SJCRH30 (cell line): ENCODE data around the gene XYLT2. TPM values are rescaled to one million over a fixed set of nuclear protein-coding genes. Genes with fewer than 3 reads are reported as not detected.
"Not testable (repeated sequence)": the region's sequence is repeated elsewhere in the genome, so short reads cannot be mapped to it uniquely, and the experiment has no call there.

Source experiments
- DNase-seq, 2 experiments: peaks; one replicate each; pipeline ENCODE4 v3.0.0-alpha.2; 2015 to 2020
- H3K27ac ChIP-seq: fragments of 250-450 bp; sonication (Bioruptor Pico); 2 replicates; pipeline ENCODE4 v1.5.1; 2020; ENCODE audit warnings: mild to moderate bottlenecking, moderate library complexity
- H3K27me3 ChIP-seq: fragments of 250-450 bp; sonication (Bioruptor Pico); 2 replicates; pipeline ENCODE4 v1.5.1; 2020; ENCODE audit warnings: mild to moderate bottlenecking, moderate library complexity
- H3K36me3 ChIP-seq: fragments of 250-450 bp; sonication (Bioruptor Pico); 2 replicates; pipeline ENCODE4 v1.5.1; 2020; ENCODE audit warnings: mild to moderate bottlenecking, moderate library complexity
- H3K4me1 ChIP-seq: fragments of 250-450 bp; sonication (Bioruptor Pico); 2 replicates; pipeline ENCODE4 v1.5.1; 2020; ENCODE audit warnings: mild to moderate bottlenecking, moderate library complexity
- H3K4me3 ChIP-seq: fragments of 250-450 bp; sonication (Bioruptor Pico); 2 replicates; pipeline ENCODE4 v1.5.1; 2020; ENCODE audit warnings: mild to moderate bottlenecking, moderate library complexity
- H3K9me3 ChIP-seq: fragments of 250-450 bp; sonication (Bioruptor Pico); replicated peaks from 2 replicates; pipeline ENCODE4 v1.5.1; 2020; ENCODE audit warnings: mild to moderate bottlenecking, moderate library complexity
- total RNA-seq: library from RNA; depleted of rRNA; stranded (reverse); fragments of >200 nt; shearing (Covaris generic); gene quantifications from 2 replicates; pipeline ENCODE4 v1.2.3, GENCODE V29; 2014; rRNA removed

The XYLT2 gene
- total RNA-seq = 17.9 and 18.5 TPM in 2 replicates

- H3K27ac ChIP-seq = peak within 1 kb of the TSS; percentile 33; the same call in 1 of the 2 replicates
- H3K4me1 ChIP-seq = no peaks in the 10 kb centered on the region
- peaks cover 5% of the 10 kb centered on the region; the same call in 1 of the 2 replicates for H3K27me3 ChIP-seq
- no peaks in the 10 kb centered on the region for H3K9me3 ChIP-seq
- H3K36me3 ChIP-seq = no peaks in the 10 kb centered on the region
- DNase-seq = peak; percentile 75 to 82
- peak within 1 kb of the TSS; percentile 96 for H3K4me3 ChIP-seq
These were observed at the start of gene XYLT2 for GRCh38 chr17:50345432-50346312. TSS of gene XYLT2 (plus strand) at chr17:50346126. CDS start at chr17:50346141, 15 bp downstream.

GRCh38 chr17:50297407-50297865 is 48.5 kb upstream of the XYLT2 start:
- Histone ChIP-seq H3K36me3 (no peaks in the 10 kb centered on the region), H3K27me3 (peaks cover 4% of the 10 kb centered on the region; the same call in 1 of the 2 replicates), H3K4me1 (no peaks in the 10 kb centered on the region), H3K9me3 (no peaks in the 10 kb centered on the region), H3K4me3 (no peak overlapping the region), H3K27ac (no peak overlapping the region)
- DNase-seq = peak; percentile 65 to 72

- no peaks in the 10 kb centered on the region for H3K9me3 ChIP-seq
- H3K36me3 ChIP-seq = no peaks in the 10 kb centered on the region
- H3K27me3 ChIP-seq = peaks cover 4% of the 10 kb centered on the region; the same call in 1 of the 2 replicates
- no peak overlapping the region for H3K4me3 ChIP-seq
- no peak for DNase-seq
- no peak overlapping the region for H3K27ac ChIP-seq
- H3K4me1 ChIP-seq = no peaks in the 10 kb centered on the region
These were observed 47.9 kb upstream of the XYLT2 start for GRCh38 chr17:50298018-50298417.

- H3K9me3 ChIP-seq = no peaks in the 10 kb centered on the region
- no peak overlapping the region for H3K27ac ChIP-seq
- no peaks in the 10 kb centered on the region for H3K4me1 ChIP-seq
- no peak overlapping the region for H3K4me3 ChIP-seq
- no peak for DNase-seq
- H3K27me3 ChIP-seq = 0 out of 2 replicates have a peak, but pooled peaks cover 4% of the 10 kb centered on the region
- H3K36me3 ChIP-seq = no peaks in the 10 kb centered on the region
These were observed 46.1 kb upstream of the XYLT2 start for GRCh38 chr17:50299776-50300175.

- H3K9me3 ChIP-seq, H3K27me3 ChIP-seq, H3K4me1 ChIP-seq, H3K27ac ChIP-seq, H3K4me3 ChIP-seq, DNase-seq, H3K36me3 ChIP-seq: not testable (repeated sequence)
These were observed 45.1 kb upstream of the XYLT2 start for GRCh38 chr17:50300824-50301223.

- H3K4me3 ChIP-seq = no peak overlapping the region
- no peaks in the 10 kb centered on the region for H3K4me1 ChIP-seq
- no peaks in the 10 kb centered on the region for H3K9me3 ChIP-seq
- no peaks in the 10 kb centered on the region for H3K36me3 ChIP-seq
- H3K27ac ChIP-seq = no peak overlapping the region
- DNase-seq = no peak
- 0 out of 2 replicates have a peak, but pooled peaks cover 4% of the 10 kb centered on the region for H3K27me3 ChIP-seq
These were observed 43.9 kb upstream of the XYLT2 start for GRCh38 chr17:50301891-50302584.

- Histone ChIP-seq H3K36me3 (no peaks in the 10 kb centered on the region), H3K4me3 (no peak overlapping the region), H3K9me3 (no peaks in the 10 kb centered on the region), H3K27ac (no peak overlapping the region), H3K27me3 (0 out of 2 replicates have a peak, but pooled peaks cover 4% of the 10 kb centered on the region), H3K4me1 (no peaks in the 10 kb centered on the region)
- DNase-seq = no peak
These were observed 42.9 kb upstream of the XYLT2 start for GRCh38 chr17:50303051-50303450.

- no peaks in the 10 kb centered on the region for H3K36me3 ChIP-seq
- DNase-seq = no peak
- H3K9me3 ChIP-seq = no peaks in the 10 kb centered on the region
- no peaks in the 10 kb centered on the region for H3K4me1 ChIP-seq
- 0 out of 2 replicates have a peak, but pooled peaks cover 4% of the 10 kb centered on the region for H3K27me3 ChIP-seq
- H3K27ac ChIP-seq = no peak overlapping the region
- no peak overlapping the region for H3K4me3 ChIP-seq
These were observed 42.3 kb upstream of the XYLT2 start for GRCh38 chr17:50303596-50303995.

- no peak for DNase-seq
- H3K4me3 ChIP-seq = no peak overlapping the region
- no peaks in the 10 kb centered on the region for H3K4me1 ChIP-seq
- 0 out of 2 replicates have a peak, but pooled peaks cover 3% of the 10 kb centered on the region for H3K27me3 ChIP-seq
- H3K36me3 ChIP-seq = no peaks in the 10 kb centered on the region
- H3K27ac ChIP-seq = no peak overlapping the region
- no peaks in the 10 kb centered on the region for H3K9me3 ChIP-seq
These were observed 41.0 kb upstream of the XYLT2 start for GRCh38 chr17:50304781-50305404.

GRCh38 chr17:50307654-50308053 is 38.3 kb upstream of the XYLT2 start:
- no peak overlapping the region for H3K27ac ChIP-seq
- no peak for DNase-seq

GRCh38 chr17:50308666-50309065 is 37.3 kb upstream of the XYLT2 start:
- no peaks in the 10 kb centered on the region for H3K9me3 ChIP-seq
- no peak overlapping the region for H3K4me3 ChIP-seq
- H3K36me3 ChIP-seq = no peaks in the 10 kb centered on the region
- no peaks in the 10 kb centered on the region for H3K27me3 ChIP-seq
- no peaks in the 10 kb centered on the region for H3K4me1 ChIP-seq
- H3K27ac ChIP-seq = no peak overlapping the region
- no peak for DNase-seq

More at GRCh38 chr17:50307654-50308053, 38.3 kb upstream of the XYLT2 start:
- Histone ChIP-seq H3K9me3 (no peaks in the 10 kb centered on the region), H3K36me3 (no peaks in the 10 kb centered on the region), H3K4me1 (no peaks in the 10 kb centered on the region), H3K4me3 (no peak overlapping the region), H3K27me3 (no peaks in the 10 kb centered on the region)

GRCh38 chr17:50310455-50311111 is 35.3 kb upstream of the XYLT2 start:
- no peak for DNase-seq
- H3K4me1 ChIP-seq = no peaks in the 10 kb centered on the region; the same call in 1 of the 2 replicates
- H3K27ac ChIP-seq = no peak overlapping the region
- H3K27me3 ChIP-seq = no peaks in the 10 kb centered on the region
- H3K36me3 ChIP-seq = no peaks in the 10 kb centered on the region
- no peaks in the 10 kb centered on the region for H3K9me3 ChIP-seq
- no peak overlapping the region for H3K4me3 ChIP-seq

- H3K36me3 ChIP-seq = no peaks in the 10 kb centered on the region
- no peaks in the 10 kb centered on the region for H3K27me3 ChIP-seq
- H3K4me3 ChIP-seq = no peak overlapping the region
- no peak for DNase-seq
- H3K27ac ChIP-seq = no peak overlapping the region
- no peaks in the 10 kb centered on the region for H3K9me3 ChIP-seq
- H3K4me1 ChIP-seq = no peaks in the 10 kb centered on the region; the same call in 1 of the 2 replicates
These were observed 34.8 kb upstream of the XYLT2 start for GRCh38 chr17:50311112-50311460.

GRCh38 chr17:50311483-50311882 is 34.4 kb upstream of the XYLT2 start:
- no peak overlapping the region for H3K4me3 ChIP-seq
- H3K9me3 ChIP-seq = no peaks in the 10 kb centered on the region
- DNase-seq = no peak
- H3K27ac ChIP-seq = no peak overlapping the region
- H3K36me3 ChIP-seq = no peaks in the 10 kb centered on the region
- no peaks in the 10 kb centered on the region; the same call in 1 of the 2 replicates for H3K4me1 ChIP-seq
- 0 out of 2 replicates have a peak, but pooled peaks cover 3% of the 10 kb centered on the region for H3K27me3 ChIP-seq
